H9 (cell line): ENCODE measurements around the gene ARCN1. TPM values are rescaled to one million over a fixed set of nuclear protein-coding genes. Genes with fewer than 3 reads are reported as not detected.

Experiments used
- DNase-seq: peaks from one replicate; pipeline ENCODE4 v3.0.0-alpha.2; 2017
- H2AFZ ChIP-seq: one replicate; pipeline ENCODE4 v1.6.1; 2013; ENCODE audit warnings: mild to moderate bottlenecking, low read length, control low read depth, moderate library complexity
- H2AK5ac ChIP-seq: 2 replicates; pipeline ENCODE4 v1.6.1; 2013; ENCODE audit warnings: low read length, control low read depth, mixed read lengths; ENCODE audit not compliant: insufficient read length
- H2BK120ac ChIP-seq: one replicate; pipeline ENCODE4 v1.6.1; 2013; ENCODE audit warnings: low read depth, mild to moderate bottlenecking, low read length, control low read depth, inconsistent platforms; ENCODE audit not compliant: poor library complexity, severe bottlenecking
- H2BK12ac ChIP-seq: 2 replicates; pipeline ENCODE4 v1.6.1; 2013; ENCODE audit warnings: low read length, control low read depth, mixed read lengths, low read depth; ENCODE audit not compliant: insufficient read length
- H2BK15ac ChIP-seq: 2 replicates; pipeline ENCODE4 v1.6.1; 2013; ENCODE audit warnings: low read depth, low read length, control low read depth
- H2BK20ac ChIP-seq: one replicate; pipeline ENCODE4 v1.6.1; 2013; ENCODE audit warnings: low read depth, mild to moderate bottlenecking, low read length, control low read depth, inconsistent platforms; ENCODE audit not compliant: poor library complexity, severe bottlenecking
- H2BK5ac ChIP-seq: 2 replicates; pipeline ENCODE4 v1.6.1; 2013; ENCODE audit warnings: low read length, control low read depth, mixed read lengths; ENCODE audit not compliant: insufficient read length
- H3K14ac ChIP-seq: 2 replicates; pipeline ENCODE4 v1.6.1; 2013; ENCODE audit warnings: low read length, control low read depth; ENCODE audit not compliant: insufficient read depth
- H3K18ac ChIP-seq: 2 replicates; pipeline ENCODE4 v1.6.1; 2013; ENCODE audit warnings: low read depth, mild to moderate bottlenecking, mixed read lengths, low read length, control low read depth; ENCODE audit not compliant: insufficient read length
- H3K23ac ChIP-seq: 2 replicates; pipeline ENCODE4 v1.6.1; 2013; ENCODE audit warnings: low read length, control low read depth, mixed read lengths, low read depth; ENCODE audit not compliant: insufficient read length
- H3K23me2 ChIP-seq: 2 replicates; pipeline ENCODE4 v1.6.1; 2013; ENCODE audit warnings: low read depth, mild to moderate bottlenecking, mixed read lengths, low read length, control low read depth; ENCODE audit not compliant: insufficient read length, poor library complexity, severe bottlenecking
- H3K27ac ChIP-seq: 2 replicates; pipeline ENCODE4 v1.5.1; 2013; ENCODE audit warnings: low read length, control low read depth, mixed read lengths, low read depth; ENCODE audit not compliant: insufficient read length
- H3K27me3 ChIP-seq: 2 replicates; pipeline ENCODE4 v1.6.1; 2013; ENCODE audit warnings: low read length, control low read depth, inconsistent platforms; ENCODE audit not compliant: insufficient read depth
- H3K4ac ChIP-seq: 2 replicates; pipeline ENCODE4 v1.6.1; 2013; ENCODE audit warnings: low read depth, mild to moderate bottlenecking, control low read depth, inconsistent platforms, low read length, moderate library complexity
- H3K4me1 ChIP-seq: 2 replicates; pipeline ENCODE4 v1.6.1; 2013; ENCODE audit warnings: low read length, control low read depth, inconsistent platforms; ENCODE audit not compliant: insufficient read depth
- H3K4me2 ChIP-seq: 2 replicates; pipeline ENCODE4 v1.6.1; 2013; ENCODE audit warnings: low read length, control low read depth, mixed read lengths; ENCODE audit not compliant: insufficient read length, insufficient read depth
- H3K56ac ChIP-seq: 2 replicates; pipeline ENCODE4 v1.6.1; 2013; ENCODE audit warnings: low read depth, mild to moderate bottlenecking, mixed read lengths, low read length, control low read depth; ENCODE audit not compliant: insufficient read length
- H3K79me1 ChIP-seq: 2 replicates; pipeline ENCODE4 v1.6.1; 2013; ENCODE audit warnings: low read depth, mild to moderate bottlenecking, moderate library complexity, low read length, control low read depth, inconsistent platforms; ENCODE audit not compliant: insufficient read depth, poor library complexity, severe bottlenecking
- H3K79me2 ChIP-seq: 2 replicates; pipeline ENCODE4 v1.6.1; 2013; ENCODE audit warnings: low read length, control low read depth, inconsistent platforms; ENCODE audit not compliant: insufficient read depth
- H3K9ac ChIP-seq: 2 replicates; pipeline ENCODE4 v1.6.1; 2013; ENCODE audit warnings: low read length, control low read depth, mixed read lengths; ENCODE audit not compliant: insufficient read length; ENCODE audit errors: extremely low read depth
- H3K9me3 ChIP-seq: one replicate; pipeline ENCODE4 v1.6.1; 2013; ENCODE audit warnings: low read depth, low read length, inconsistent platforms; ENCODE audit not compliant: control insufficient read depth
- H3T11ph ChIP-seq: one replicate; pipeline ENCODE4 v1.6.1; 2013; ENCODE audit warnings: mild to moderate bottlenecking, low read length, control low read depth, inconsistent platforms
- H4K20me1 ChIP-seq: one replicate; pipeline ENCODE4 v1.6.1; 2013; ENCODE audit not compliant: control insufficient read depth, insufficient read length, insufficient read depth
- H4K5ac ChIP-seq: 2 replicates; pipeline ENCODE4 v1.6.1; 2013; ENCODE audit warnings: low read depth, mild to moderate bottlenecking, mixed read lengths, low read length, control low read depth; ENCODE audit not compliant: insufficient read length
- H4K8ac ChIP-seq: replicated peaks from 2 replicates; pipeline ENCODE4 v1.6.1; 2013; ENCODE audit warnings: low read length, control low read depth, mixed read lengths, low read depth; ENCODE audit not compliant: insufficient read length
- H4K91ac ChIP-seq: 2 replicates; pipeline ENCODE4 v1.6.1; 2013; ENCODE audit warnings: low read depth, mild to moderate bottlenecking, moderate library complexity, mixed read lengths, low read length, control low read depth; ENCODE audit not compliant: insufficient read length
- H3K27ac Mint-ChIP-seq, 3 experiments: 2 replicates in 2 of 3; 3 replicates in 1 of 3; pipeline ENCODE4 v1.8.0; 2020 to 2021; ENCODE audit warnings: mixed read lengths in 3 of 3, mild to moderate bottlenecking in 1 of 3, moderate library complexity in 1 of 3
- H3K27me3 Mint-ChIP-seq: 2 replicates; pipeline ENCODE4 v1.8.0; 2021; ENCODE audit warnings: low read depth, mild to moderate bottlenecking, moderate library complexity, mixed read lengths
- H3K36me3 Mint-ChIP-seq, 3 experiments: 2 replicates in 2 of 3; 3 replicates in 1 of 3; pipeline ENCODE4 v1.8.0; 2020 to 2021; ENCODE audit warnings: low read depth in 3 of 3, mixed read lengths in 3 of 3; ENCODE audit not compliant: insufficient read depth in 1 of 3
- H3K4me1 Mint-ChIP-seq, 2 experiments: 2 replicates each; pipeline ENCODE4 v1.8.0; 2020; ENCODE audit warnings: mixed read lengths in 2 of 2
- H3K4me3 Mint-ChIP-seq, 2 experiments: 2 replicates in 1 of 2; 3 replicates in 1 of 2; pipeline ENCODE4 v1.8.0; 2020 to 2021; ENCODE audit warnings: mild to moderate bottlenecking in 2 of 2, mixed read lengths in 2 of 2, moderate library complexity in 1 of 2
- H3K9me3 Mint-ChIP-seq, 2 experiments: 2 replicates in 1 of 2; 3 replicates in 1 of 2; pipeline ENCODE4 v1.8.0; 2020; ENCODE audit warnings: mild to moderate bottlenecking in 2 of 2, mixed read lengths in 2 of 2, moderate library complexity in 1 of 2
- WGBS: extraction: QIAGEN DNeasy Blood & Tissue Kit; methylation state at CpG from one replicate; pipeline ENCODE4 v1.1.7; 2013; ENCODE audit warnings: missing lambda C conversion rate, low lambda C conversion rate, mixed read lengths; ENCODE audit not compliant: insufficient read length; ENCODE audit errors: extremely low coverage; 5-methylcytosine and 5-hydroxymethylcytosine counted together
- total RNA-seq: library from RNA; stranded (reverse); gene quantifications from 2 replicates; pipeline ENCODE4 v1.2.1, GENCODE V29; 2021
- TF ChIP-seq, protein P1 (sequence below): fragments of 200-600 bp; sonication (generic); conservative IDR thresholded peaks from 3 replicates; pipeline ENCODE4 v1.8.0; 2021; ENCODE audit warnings: antibody characterized with exemption, mild to moderate bottlenecking

The ARCN1 gene
- total RNA-seq, 1 experiment from 2014 or later: 152 TPM

DNA sequence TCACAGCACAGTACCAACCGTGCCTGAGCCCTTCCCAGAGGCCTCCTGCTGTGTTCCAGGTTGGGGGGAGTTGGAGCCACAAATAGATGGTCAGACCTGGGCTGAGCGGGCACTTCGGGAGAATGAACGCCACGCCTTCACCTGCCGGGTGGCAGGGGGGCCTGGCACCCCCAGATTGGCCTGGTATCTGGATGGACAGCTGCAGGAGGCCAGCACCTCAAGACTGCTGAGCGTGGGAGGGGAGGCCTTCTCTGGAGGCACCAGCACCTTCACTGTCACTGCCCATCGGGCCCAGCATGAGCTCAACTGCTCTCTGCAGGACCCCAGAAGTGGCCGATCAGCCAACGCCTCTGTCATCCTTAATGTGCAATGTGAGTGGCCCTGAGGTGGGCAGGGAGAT, 40.1 kb upstream of the ARCN1 start:
- Histone ChIP-seq H2BK5ac (no peak overlapping the region), H3K4ac (no peak overlapping the region), H2AFZ (no peak overlapping the region), H3K9ac (no peak overlapping the region), H3K23me2 (peaks cover 10% of the 10 kb centered on the region), H4K5ac (no peak overlapping the region), H2BK12ac (no peak overlapping the region), H3K18ac (no peak overlapping the region), H4K91ac (no peak overlapping the region), H3K4me2 (peak overlapping the region; percentile 93), H2BK20ac (no peak overlapping the region), H3K9me3 (no peaks in the 10 kb centered on the region), H2AK5ac (no peak overlapping the region), H3K23ac (no peak overlapping the region), H2BK15ac (no peak overlapping the region), H3K4me1 (no peaks in the 10 kb centered on the region; the same call in 1 of the 2 replicates), H3K27me3 (no peaks in the 10 kb centered on the region), H2BK120ac (no peak overlapping the region), H3K79me1 (no peaks in the 10 kb centered on the region), H3K79me2 (no peaks in the 10 kb centered on the region), H3K14ac (no peak overlapping the region), H4K20me1 (no peaks in the 10 kb centered on the region), H3T11ph (no peak overlapping the region), H3K56ac (no peak overlapping the region), H3K27ac (no peak overlapping the region), H4K8ac (no peak overlapping the region)
- DNase-seq: no peak
- no CpG with 5 or more reads among the region's 10 CpGs for WGBS
- peaks cover 0 to 7% (median 5%) of the 10 kb centered on the region in 3 experiments; a peak in 3 of 7 replicates for H3K36me3 Mint-ChIP-seq
- H3K9me3 Mint-ChIP-seq: no peaks in the 10 kb centered on the region
- TF ChIP-seq, protein P1, sequence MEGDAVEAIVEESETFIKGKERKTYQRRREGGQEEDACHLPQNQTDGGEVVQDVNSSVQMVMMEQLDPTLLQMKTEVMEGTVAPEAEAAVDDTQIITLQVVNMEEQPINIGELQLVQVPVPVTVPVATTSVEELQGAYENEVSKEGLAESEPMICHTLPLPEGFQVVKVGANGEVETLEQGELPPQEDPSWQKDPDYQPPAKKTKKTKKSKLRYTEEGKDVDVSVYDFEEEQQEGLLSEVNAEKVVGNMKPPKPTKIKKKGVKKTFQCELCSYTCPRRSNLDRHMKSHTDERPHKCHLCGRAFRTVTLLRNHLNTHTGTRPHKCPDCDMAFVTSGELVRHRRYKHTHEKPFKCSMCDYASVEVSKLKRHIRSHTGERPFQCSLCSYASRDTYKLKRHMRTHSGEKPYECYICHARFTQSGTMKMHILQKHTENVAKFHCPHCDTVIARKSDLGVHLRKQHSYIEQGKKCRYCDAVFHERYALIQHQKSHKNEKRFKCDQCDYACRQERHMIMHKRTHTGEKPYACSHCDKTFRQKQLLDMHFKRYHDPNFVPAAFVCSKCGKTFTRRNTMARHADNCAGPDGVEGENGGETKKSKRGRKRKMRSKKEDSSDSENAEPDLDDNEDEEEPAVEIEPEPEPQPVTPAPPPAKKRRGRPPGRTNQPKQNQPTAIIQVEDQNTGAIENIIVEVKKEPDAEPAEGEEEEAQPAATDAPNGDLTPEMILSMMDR: no peak
- no peak overlapping the region for H3K27ac Mint-ChIP-seq
- H3K4me3 Mint-ChIP-seq: peak overlapping the region; percentile 86 to 97
- H3K27me3 Mint-ChIP-seq: peaks cover 5% of the 10 kb centered on the region; the same call in 1 of the 2 replicates
- H3K4me1 Mint-ChIP-seq: peaks cover 33 to 34% of the 10 kb centered on the region in 2 experiments
